Loucy (cell line): Measurements from ENCODE around the gene SCN4A.

ENCODE experiments used
- CTCF ChIP-seq: fragments of 200-600 bp; sonication (generic); conservative IDR thresholded peaks from 2 replicates; pipeline ENCODE4 v1.5.1; 2014; ENCODE audit warnings: mild to moderate bottlenecking, antibody characterized with exemption, low read length
- EZH2phosphoT487 ChIP-seq: fragments of 200-600 bp; IDR thresholded peaks from 2 replicates; pipeline ENCODE4 v1.6.1; 2018; ENCODE audit warnings: antibody characterized with exemption, mild to moderate bottlenecking, moderate library complexity, borderline replicate concordance

- TF ChIP-seq CTCF (no peak), EZH2phosphoT487 (no peak)
These were observed 25.5 kb upstream of the SCN4A start, which contains the start of gene PRR29 for GRCh38 chr17:63998050-63998720.
